ENCODE data around the gene CCDC81.

Gene CCDC81

DNA sequence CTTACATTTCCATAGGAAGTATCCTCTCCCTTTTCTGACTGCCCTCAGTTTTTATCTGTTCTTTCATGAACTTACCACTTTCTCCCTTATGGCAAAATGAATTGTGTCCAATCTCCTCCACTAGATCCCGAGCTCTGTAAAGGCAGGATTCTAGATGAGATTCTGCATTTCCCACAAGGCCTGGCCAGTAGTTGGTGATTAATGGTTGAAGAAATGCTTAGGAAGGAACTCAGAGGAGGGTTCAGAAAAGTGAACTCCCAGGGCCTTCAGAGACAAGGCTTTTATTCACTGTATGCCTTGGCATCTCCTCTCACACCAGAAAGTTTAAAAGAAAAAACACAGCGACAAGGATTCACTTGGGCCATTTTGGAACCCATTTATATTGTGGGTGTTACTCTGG, 66.2 kb downstream of the CCDC81 start:
- no peak for DNase-seq (ENCODE audit: low read depth)

DNA sequence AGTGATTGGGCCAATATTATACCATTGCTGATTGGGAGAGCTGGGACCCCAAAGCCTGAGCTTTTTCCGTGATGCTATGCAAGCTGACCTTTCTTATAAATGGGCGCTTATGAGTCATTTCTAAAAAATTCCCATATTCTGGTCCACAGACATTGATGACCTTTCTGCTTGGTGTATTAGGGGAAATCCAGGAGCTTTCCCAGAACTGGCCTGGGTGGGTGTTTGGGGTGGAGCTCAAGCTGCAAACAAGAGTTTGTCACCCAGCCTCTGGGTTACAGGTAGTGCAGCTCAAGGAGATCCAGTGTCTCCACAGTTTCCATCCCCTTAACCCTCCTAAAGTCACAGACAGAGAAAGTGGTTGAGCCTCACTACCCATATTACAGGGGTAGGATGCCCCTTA, 67.7 kb downstream of the CCDC81 start:
- no peak for DNase-seq (ENCODE audit: low read depth)

DNA sequence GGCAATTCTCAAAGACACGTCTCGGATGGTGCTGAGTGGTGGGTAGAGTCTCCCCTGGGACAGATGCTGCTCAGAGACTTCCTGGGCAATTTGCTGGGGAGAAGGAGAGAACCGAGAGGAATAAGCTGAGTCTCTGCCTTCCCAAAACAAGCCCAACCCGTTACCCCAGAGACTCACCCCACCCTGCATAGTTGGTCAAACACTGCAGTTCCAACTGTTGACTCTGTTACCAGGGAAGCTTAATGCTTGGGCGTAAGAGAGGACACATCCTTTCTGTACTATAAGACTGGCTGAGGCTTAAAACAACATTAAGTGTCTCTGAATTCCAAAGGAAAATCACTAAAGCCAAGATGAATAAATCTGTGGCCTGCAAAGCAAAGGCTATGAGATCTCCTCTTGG, 68.1 kb downstream of the CCDC81 start:
- no peak for DNase-seq (ENCODE audit: low read depth)

DNA sequence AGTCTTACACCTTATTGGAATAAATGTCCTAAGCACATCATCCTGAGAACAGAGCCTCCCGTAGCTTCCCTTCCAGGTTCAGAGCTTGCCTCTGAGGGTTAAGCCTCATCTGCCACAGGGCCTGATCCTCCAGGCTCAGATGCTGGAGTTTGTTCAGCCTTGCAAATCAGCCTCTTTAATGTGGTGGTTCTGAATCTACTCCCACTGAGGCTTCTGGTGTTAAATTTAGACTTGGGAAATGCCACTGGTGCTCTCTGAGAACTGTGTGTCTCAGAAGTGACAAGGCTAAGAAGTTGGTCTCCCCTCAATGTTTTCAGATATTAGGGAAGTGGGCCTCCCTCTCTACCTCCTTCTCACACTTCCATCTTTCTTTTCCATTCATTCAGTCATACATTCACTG, 68.7 kb downstream of the CCDC81 start:
- DNase-seq (ENCODE audit: low read depth) = no peak

DNA sequence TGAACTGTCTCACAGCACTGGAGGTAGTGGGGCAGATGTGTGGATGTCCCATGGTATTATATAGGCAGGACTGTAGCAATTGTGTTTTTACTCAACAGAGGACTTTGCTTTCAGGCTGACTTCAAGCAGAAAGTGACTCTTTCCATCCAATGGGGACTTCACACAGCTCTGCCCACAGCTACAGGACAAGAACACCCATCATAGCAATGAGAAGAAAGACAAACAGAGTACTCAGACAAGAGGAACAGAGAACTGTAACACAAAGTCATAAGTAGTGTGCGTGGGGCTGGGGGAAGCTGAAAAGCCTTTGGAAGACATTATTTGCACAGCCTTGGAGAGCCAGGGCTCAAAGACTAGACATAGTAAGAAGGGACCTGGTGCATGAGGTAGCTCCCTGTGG, 70.3 kb downstream of the CCDC81 start:
- no peak for DNase-seq (ENCODE audit: low read depth)

DNA sequence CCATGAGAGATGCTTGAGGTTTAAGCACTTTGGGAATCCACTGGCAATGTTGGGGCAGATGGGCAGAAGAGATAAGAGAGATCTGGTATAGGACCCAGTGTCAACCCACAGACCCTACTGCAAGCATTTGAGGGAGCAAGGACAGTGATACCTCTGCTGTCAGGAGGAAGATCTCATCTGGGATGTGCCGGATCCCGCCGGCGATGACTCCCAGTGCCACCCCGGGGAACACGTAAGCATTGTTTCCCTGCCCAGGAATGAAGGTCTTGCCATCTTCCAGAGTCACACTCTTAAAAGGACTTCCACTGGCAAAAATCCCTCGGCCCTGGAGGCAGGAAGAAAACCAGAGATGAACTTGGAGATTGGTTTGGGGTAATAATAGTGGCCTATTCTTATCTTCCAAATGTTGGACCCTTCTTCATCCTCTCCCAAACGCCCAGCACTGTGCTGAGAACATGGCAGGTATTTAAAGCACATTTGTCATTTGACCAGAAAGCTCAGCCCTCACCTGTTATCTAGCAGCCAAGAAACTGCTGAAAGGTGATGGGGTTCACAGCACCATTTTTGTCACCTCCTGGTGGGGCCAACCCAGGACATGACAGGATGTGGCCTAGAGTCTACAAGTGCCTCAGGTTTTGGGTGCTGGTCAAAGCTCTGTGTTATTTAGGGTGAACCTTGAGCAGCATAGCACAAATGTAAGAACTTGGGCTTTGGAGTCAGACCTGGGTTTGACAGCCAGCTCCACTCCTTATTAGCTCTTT, 71.7 kb downstream of the CCDC81 start:
- no peak for DNase-seq (ENCODE audit: low read depth)

DNA sequence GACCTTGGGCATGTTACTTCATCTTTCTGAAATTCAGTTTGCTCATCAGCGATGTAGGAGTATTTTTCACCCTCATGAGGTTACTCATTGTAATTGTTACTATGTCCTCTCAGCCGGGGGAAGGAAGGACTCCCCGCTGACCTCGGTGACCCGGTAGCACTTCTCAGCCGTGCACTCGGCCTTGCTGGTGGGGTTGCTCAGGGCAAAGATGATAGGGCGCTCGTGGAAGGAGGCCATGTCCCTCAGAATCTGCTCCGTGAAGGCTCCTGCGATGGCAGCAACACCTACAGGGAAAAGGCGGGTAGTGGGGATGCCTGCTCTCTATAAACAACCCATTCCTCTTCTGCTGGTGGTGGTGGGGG, 72.2 kb downstream of the CCDC81 start:
- no peak for DNase-seq (ENCODE audit: low read depth)

DNA sequence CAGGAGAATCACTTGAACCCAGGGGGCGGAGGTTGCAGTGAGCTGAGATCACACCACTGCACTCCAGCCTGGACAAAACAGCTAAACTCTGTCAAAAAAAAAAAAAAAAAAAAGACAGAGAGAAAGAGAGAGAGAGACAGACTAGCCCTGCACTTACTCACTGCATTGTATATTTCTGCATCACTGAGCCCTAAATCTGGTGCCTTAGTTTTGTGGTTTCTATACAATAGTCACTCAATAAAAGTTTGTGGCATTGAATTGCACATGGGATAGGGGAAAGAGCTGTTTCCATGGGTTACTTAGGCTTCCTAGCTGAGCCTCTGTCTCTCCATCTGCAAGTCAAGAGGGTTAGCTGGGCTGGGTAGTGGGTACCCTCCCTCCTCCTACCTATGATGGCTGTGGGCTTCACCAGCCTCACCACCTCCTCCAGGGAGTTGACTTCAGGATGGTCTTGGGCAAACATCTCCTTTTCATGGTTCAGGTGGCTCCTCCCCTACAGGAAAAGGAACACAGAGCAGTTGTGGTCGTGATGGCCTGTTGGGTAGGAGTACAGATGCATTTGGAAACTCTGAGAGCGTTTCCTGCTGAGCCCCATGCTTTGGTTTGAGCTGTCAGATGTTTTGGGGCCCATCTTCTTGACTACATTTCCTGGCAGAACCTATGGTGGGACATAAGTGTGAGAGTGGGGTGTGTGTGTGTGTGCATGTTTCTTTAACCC, 73.2 kb downstream of the CCDC81 start:
- no peak for DNase-seq (ENCODE audit: low read depth)

DNA sequence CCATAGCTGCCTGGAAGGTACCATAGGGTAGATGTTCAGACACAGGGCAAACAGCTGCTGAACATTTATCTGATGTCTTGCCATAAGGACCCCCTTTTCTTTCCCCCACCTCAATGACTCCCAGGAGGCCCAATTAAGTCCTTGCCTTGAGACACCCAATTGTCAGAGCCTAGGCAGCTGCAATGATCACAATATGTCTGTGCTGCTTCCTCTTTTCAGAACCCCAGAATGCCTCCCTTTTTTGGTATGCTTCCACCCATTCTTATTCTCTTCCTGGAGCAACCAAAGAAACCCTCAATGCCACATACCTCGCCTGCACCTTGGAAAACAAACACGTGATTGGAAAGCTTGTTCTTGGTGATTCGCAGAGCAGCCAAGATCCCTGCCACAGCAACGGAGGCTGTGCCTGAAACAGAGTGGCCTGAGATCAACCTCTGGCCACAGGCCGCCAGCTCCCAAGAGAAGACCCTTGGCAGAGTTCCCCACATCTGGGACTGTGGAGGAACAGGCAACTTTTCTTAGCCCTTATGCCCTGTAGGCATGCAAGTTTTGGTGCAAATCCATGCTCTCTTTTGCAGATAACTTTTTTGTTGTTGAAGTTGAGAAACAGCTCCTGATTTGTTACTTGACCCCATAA, 75.4 kb downstream of the CCDC81 start:
- no peak for DNase-seq (ENCODE audit: low read depth)

DNA sequence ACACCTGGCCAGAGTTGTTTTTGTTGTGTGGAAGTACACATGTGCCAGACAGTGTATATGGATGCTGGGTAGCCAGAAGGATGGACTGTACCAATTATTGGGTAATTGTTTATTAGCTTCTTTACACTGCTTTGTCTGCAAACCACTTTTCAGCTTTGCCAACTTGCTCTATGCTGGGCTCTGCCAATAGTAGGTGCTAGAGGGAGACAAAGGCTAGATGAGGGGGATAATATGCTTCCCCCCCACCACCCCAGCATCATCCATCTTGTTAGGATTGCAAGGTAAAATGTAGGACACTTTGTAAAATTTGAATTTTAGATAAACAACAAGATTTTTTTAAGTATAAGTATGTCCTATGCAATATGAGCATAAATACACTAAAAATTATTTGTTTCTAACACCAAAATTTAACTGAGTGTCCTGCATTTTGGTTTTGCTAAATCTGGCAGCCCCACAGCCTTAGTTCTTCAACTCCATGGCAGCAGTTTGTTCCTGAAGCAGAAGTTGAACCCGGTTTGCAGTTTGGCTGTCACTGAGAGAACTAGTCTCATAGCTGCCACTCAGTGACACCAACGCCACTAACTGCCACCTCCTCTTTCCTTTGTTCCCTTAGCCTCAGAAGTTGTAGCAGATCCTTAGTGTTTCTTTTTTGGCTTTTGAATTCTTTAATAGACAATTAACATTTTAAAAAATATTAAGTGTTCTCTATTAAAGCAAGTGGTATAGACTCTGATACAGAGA, 78.8 kb downstream of the CCDC81 start:
- DNase-seq (ENCODE audit: low read depth) = no peak

DNA sequence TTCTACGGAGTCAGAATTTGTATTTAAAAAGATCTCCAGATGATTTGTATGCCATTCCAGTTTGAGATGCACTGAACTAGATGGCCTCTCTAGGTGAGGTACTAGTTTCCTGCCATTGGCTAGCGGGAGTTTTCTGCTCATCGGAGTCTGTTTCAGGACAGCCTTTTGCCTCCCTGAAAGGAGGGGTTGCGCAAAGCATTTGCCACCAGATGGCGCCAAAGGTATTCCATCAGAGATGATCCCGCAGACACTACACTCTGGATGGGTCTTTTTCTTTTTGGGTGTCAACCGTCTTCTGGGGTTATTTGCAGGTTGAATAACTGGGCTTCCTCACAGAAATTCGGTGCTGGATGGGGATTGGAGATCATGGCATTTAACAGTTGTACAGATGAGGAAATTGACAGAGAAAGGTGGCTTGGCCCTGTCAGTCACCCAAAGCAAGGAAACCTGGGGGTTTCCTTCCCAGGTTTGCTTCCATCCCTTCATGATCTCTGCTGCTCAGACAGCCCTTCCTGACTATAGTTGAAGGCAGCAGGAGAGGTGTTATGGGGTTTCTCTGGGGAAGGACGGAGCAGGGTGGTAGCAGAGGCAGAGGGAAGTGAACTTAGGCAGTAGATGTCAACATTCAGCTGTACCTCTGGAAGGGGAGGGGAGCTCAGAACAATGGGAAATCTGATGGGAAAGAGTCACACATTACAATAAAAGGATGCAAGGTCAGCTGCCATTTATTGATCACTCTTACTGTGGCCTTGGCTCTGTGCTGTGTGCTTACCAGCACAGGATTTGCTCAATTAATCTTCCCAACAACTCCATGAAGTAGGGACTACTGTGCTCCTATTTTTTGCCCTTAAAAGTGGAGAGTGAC, 81.6 kb downstream of the CCDC81 start:
- DNase-seq (ENCODE audit: low read depth) = peak; percentile 70

DNA sequence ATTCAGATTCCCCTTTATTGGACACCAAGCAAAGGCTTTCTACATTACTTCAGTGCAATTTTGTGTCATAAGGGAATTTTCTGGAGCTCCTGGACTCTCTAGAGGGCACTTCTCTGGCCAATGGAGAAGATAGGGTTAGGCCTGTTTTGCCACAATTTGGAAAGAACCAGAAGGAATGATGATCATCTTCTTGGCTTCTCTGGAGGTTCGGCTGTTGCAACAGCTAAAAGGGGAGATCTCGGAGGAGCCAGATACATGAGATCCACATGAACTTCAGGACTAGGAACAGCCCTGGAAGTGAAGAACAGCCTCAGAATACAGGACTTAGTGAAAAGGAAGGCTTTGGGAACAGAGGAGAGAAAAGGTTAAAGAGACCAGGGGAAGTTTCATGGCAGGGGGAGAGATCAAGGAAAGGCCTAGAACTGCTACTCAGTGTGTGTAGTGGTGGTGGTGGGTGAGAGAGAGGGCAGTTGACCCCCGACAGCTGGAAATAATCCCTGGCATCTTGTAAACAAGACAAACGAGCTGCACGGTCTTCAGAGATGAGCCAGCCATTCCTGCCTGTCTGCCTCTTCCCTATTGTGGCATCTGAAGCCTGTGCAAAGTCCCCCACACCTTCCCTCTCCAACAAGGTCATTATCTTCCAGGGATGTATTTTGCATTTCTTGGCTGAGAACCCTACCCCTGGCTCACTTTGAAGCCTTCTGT, 83.8 kb downstream of the CCDC81 start:
- DNase-seq (ENCODE audit: low read depth) = no peak

DNA sequence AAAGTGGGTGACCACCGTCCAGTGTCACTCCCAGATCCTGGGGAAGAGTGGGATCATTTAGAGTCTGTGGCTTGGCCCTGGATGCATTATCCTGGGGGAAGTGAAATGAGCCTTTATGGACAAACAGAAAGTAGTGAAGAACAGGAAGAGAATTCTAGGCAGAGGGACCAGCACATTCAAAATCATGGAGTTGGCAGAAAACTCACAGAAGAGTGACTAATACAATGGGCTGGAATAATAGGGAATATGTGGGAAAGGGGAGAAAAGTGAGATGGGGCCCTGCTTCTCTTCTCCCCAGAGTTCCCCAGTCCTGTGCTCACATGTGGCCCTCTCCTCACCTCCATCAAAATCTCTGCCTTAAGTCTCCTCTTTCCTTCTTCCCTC, 84.3 kb downstream of the CCDC81 start:
- no peak for DNase-seq (ENCODE audit: low read depth)

DNA sequence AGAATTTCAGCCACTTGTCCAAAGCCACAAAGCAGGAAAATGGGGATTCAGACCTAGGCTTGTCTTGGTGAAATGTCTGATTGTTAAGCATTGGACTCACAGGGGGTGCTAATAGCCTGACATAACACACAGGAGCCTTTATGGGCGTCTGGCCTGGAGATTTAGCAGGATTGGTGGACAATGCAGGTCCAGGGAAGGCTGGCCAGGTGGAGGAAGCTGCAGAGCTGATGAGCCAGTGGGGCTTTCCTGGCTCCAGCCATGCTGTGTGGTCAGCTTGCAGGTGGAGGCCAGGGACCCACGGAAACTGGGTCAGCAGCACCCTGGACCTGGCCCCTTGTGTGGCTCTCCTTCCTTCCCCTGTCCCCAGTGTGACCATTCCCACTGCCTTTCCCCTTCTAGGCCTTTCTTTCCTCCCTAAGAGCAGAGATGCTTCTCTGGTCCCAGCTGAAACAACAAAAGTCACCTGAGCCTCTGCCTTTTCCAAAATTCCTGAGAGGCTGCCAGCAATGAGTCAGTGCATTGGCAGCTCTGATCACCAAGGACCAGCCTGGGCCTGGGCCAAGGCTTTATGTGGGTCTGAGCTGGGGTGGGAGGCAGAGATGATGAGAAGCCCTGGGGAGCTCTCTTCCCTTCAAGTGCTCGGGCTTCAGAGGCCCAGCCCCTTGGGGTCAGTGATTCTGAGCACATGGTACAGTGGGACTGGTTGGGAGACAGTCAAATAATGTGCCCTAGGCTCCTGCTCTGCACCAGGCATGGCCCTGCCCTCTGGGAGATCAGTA, 85.2 kb downstream of the CCDC81 start:
- DNase-seq (ENCODE audit: low read depth) = no peak

DNA sequence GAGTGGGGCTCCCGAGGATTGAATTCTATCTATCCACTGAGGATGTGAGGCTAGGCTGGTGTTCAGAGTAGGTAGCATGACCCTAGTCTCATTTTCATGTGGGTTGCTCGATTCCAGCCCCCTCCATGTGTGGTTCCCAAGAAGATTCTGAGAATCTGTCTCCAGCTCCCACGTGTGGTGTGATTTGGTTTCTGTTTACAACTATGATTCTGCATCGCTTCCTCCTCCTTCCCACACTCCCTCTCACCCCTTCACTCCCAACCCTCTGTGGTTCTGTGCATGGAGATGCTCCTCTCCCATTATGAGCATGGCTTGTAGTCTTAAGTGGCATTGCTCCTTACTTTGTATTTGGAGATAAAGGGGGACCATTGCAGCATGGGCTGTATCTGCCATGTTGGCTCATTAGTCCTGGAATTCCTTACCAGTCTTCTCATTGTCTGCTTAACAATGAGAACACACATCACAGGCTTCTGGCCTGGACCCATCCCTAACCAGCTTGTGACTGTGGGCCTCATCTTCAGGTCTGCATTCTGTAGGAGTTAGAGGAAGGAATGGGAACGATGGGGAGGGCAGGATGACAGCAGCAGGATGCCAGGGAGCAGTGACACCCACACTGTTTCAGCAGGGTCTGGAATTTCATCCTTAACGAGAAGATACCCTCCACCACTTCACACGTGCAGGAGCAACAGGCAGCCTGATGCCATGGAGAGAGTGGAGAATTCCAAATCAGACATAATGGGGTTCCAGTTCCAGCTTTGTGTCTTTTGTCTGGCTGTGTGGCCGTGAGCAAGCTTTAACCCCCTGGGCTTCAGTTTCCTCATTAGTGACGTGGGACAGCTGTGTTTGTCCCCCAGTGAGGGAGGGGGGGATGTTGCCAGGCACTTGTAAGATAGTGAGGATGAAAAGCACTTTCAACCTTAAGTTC, 86.0 kb downstream of the CCDC81 start:
- no peak for DNase-seq (ENCODE audit: low read depth)

DNA sequence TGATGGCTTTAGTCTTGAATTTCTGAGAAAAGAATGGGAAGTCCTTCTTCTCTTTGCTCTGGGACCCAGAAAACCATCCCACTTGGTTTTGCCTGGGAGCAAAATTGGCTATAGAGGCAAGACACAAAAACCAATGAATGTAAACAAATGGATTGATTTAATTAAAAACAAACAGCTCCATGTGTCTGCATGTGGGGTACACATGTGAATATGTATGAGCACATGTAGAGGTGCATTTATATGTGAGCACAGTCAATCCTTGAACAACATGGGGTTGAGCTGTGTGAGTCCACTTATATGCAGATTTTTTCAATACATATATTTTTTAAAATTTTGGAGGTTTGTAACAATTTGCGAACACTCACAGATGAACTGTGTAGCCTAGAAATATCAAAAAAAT, 87.2 kb downstream of the CCDC81 start:
- no peak for DNase-seq (ENCODE audit: low read depth)

DNA sequence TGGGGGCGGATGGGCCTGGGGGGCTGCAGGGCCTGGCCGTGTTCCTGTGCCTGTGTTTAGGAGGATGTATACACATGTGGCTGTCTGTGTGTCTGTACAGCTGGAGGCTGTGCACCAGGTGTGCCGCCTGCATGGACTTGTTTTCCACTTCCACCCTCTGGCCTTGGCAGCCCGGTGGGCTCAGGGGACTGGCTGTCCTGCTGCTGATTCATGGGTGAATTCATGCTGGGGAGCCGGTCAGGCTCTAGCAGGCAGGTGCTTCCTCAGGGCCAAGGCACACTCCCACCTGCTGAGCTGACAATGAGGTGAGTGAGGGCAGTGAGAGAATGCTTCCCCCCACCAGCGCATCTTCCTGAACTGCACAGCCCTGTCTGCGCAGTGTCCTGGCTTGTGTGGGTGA, 88.4 kb downstream of the CCDC81 start:
- no peak for DNase-seq (ENCODE audit: low read depth)

DNA sequence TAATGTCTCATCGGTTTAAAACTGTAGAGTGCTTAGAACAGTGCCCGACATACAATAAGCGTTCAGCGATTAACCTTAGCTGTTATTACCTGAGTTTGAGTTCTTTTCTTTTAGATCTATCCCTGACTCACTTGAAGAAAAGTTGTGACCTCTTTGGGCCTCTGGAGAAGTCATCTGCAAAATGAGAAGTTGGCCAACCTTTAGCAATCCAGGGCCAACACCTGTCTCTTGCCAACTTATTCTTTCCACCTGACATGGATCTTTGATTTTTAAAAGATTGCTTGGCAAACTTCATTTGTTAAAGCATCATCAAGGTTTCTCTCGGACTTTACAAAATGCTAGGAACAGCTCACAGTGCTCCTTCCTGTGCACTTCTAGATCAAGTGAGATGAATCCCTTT, 89.3 kb downstream of the CCDC81 start:
- DNase-seq (ENCODE audit: low read depth) = no peak

DNA sequence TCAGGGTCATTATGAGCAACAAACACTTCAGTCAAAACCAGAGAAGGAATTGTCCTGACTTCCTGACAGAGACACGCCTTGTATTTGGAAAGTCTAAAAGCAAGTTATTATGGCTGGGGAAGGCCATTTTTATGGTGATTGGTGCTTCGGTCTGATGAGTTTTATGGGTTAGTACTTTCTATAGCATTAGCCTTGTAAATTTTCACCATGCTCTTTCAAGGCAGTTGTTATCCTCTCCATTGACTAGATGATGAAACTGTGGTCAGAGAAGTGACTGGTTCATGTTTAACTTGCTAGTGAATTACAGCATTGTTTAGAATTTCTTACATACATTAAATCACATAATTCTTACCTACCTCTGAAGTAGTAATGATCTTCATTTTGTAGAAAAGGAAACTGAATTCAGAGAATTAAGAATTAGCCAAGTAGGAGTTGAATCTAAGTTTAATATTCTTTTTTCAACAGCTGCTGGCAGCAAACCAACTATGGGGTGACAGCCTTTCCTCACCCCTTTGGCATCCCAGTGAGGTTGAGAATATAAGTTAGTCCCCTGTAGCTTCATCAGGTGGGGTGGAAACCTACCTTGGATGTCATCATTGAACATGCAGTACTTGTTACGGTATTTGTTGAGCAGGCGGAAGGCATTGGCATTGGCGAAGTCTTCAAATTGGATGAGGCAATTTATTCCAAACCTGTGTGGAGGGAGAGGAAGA, 90.0 kb downstream of the CCDC81 start:
- DNase-seq (ENCODE audit: low read depth) = no peak

All from stimulated activated CD8-positive, alpha-beta memory T cell treated with anti-CD3 and anti-CD28 coated beads, Interleukin-7, amount 100 ng/mL, for 24 hours (primary cell).